GM12892 (cell line): ENCODE results near the gene TMEM30A.

Experiments
- DNase-seq: peaks from one replicate; pipeline ENCODE4 v3.0.0; 2011; ENCODE audit not compliant: insufficient read length
- FAIRE-seq: peaks from 2 replicates; lab custom pipeline; 2011; peaks lifted over from hg19 to GRCh38; lab: Jason Lieb, UNC
- POLR2A ChIP-seq: IDR thresholded peaks from 2 replicates; pipeline ENCODE4 v1.6.1; 2011; ENCODE audit warnings: low read depth, low read length, control low read depth
- POLR2AphosphoS5 ChIP-seq: IDR thresholded peaks from 2 replicates; pipeline ENCODE4 v1.6.1; 2011; ENCODE audit warnings: low read depth, low read length, control low read depth
- TAF1 ChIP-seq: IDR thresholded peaks from 2 replicates; pipeline ENCODE4 v1.6.1; 2011; ENCODE audit warnings: low read depth, mild to moderate bottlenecking, control low read depth, low read length, borderline replicate concordance

TMEM30A gene

DNA sequence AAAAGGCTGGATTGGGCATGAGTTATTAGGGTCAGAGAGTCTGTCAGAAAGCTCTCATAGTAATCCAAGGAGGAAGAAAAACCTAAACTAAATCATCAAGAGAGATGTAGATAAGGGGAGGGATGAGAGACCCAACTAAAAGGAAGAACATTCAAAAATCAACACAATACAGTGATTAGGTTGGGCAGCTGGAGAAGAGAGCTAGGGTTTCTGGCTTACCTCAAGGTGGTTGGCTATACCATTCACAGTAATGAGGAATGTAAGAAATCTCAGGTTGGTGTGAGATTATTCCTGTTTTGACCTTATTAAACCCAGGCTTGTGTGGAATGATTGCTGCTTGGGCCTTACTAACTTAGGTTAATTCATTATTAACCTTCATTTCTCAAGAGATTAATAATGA, 34.8 kb downstream of the TMEM30A start:
- DNase-seq (no peak), FAIRE-seq (no peak)
- TF ChIP-seq TAF1 (no peak), POLR2AphosphoS5 (no peak), POLR2A (no peak)

- FAIRE-seq (no peak), DNase-seq (no peak)
- no peak for TF ChIP-seq TAF1
- TF ChIP-seq POLR2AphosphoS5: no peak
These were observed 38.2 kb downstream of the TMEM30A start for GRCh38 chr6:75246386-75246785.

GRCh38 chr6:75244063-75244584, 40.5 kb downstream of the TMEM30A start:
- TF ChIP-seq POLR2A: no peak
- no peak for TF ChIP-seq TAF1
- no peak for TF ChIP-seq POLR2AphosphoS5
- DNase-seq (no peak), FAIRE-seq (peak; percentile 54)

- FAIRE-seq (peak; percentile 99), DNase-seq (peak; percentile 47)
- TF ChIP-seq POLR2A (peak; percentile 94), TAF1 (peak; percentile 84), POLR2AphosphoS5 (peak; percentile 95)
These were observed 41.1 kb downstream of the TMEM30A start, which contains the start of gene COX7A2 for GRCh38 chr6:75243333-75244062. Gene COX7A2 (minus strand): TSS chr6:75243801. CDS start chr6:75243734, 67 bp downstream.

- no peak for DNase-seq
- FAIRE-seq: no peak
- no peak for TF ChIP-seq TAF1
- TF ChIP-seq POLR2A: no peak
- TF ChIP-seq POLR2AphosphoS5: no peak
These were observed 48.0 kb downstream of the TMEM30A start for GRCh38 chr6:75236630-75237029.

DNA sequence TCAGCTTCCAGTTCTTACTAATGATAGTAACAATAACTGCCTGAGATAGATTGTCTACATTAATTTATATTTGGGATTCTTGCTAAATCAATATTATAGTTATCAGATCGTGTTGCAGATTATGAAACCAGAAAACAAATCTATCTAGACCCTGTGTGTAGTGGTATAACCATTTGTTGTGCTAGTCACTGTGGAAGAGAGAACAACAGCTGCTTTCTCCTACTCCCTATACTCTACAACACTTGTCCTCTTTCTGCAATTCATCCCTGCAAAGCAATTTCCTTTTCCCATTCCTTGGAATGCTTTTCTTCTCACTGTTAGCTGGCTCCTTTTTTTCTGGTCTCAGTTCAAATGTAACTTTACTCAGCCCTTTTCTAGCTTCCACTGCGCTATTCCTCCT, 49.3 kb downstream of the TMEM30A start:
- DNase-seq (no peak), FAIRE-seq (no peak)
- TF ChIP-seq POLR2AphosphoS5 (no peak), TAF1 (no peak), POLR2A (no peak)

- FAIRE-seq (no peak), DNase-seq (no peak)
- no peak for TF ChIP-seq POLR2AphosphoS5
- no peak for TF ChIP-seq POLR2A
- TF ChIP-seq TAF1: no peak
These were observed 50.3 kb downstream of the TMEM30A start for GRCh38 chr6:75234126-75234865.

- TF ChIP-seq POLR2A (no peak), POLR2AphosphoS5 (no peak), TAF1 (no peak)
These were observed 51.4 kb downstream of the TMEM30A start for GRCh38 chr6:75233092-75233615.

DNA sequence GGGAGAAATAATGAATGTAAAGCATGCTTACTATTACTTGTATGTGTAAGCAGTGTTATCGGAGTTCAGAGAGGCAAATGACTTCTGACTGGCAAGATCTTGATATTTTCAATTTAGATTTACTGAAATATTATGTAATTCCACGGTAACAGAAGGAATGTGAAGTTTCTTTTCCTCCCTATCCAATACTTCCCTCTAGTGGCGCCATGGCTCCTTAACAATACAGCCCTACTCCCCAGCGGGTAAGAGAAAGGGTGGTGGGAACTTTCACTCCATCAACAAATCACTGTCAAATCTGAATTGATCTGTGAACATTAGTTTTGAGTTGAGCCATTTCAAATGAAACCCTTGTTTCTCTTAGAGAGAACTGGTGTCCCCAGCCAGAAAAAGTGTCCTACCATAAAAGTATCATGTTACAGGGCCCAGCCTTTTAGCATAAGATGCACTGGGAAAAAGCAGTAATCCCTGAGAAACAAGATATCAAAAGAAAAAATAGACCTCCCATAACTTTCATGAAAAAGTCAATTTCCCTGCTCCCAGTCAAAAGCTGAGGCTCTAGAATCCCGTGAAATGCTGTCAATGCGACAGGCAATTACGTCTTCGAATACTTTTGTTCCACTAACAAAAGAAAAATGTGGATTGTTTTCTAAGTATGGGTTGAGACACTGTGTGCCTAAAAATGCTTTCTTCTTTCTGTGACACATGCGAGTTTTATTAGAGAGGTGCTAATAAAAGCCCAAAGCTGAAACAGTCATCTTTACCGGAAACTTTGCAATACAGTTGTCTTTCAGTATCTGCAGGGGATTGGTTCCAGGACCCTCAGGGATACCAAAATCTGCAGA, 53.9 kb downstream of the TMEM30A start:
- DNase-seq (no peak), FAIRE-seq (no peak)
- TF ChIP-seq POLR2AphosphoS5 (no peak), POLR2A (no peak), TAF1 (no peak)

More at GRCh38 chr6:75233092-75233615, 51.4 kb downstream of the TMEM30A start:
- DNase-seq (no peak), FAIRE-seq (no peak)

DNA sequence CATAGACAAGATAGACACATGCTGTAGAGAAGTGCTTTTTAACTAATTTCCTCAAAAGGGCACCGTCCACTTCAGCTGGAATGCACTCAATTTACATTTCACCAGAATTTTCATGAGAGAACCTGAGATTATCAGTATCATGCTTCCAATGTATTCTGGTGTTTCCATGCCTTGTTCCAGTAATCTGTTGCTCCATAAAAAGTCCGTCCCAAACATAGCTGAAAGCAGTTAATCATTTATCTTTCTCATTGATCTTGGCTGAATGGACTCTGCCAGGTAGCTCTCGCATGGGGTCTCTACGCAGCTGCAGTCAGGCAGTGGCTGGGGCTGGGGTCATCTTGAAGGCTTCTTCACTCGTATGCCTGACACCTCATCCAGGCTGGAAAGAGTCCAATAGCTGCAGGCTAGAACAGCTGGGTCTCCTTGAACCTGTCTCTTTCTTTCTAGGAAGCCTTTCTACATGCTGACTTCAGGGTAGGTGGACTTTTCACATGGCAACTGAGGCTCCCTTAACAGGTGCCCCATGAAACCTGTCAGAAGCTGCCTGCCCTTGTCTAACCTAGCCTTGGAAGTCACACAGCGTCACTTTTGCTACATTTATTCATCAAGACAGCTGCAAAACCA, 60.2 kb downstream of the TMEM30A start:
- no peak for DNase-seq
- FAIRE-seq: no peak
- TF ChIP-seq TAF1 (no peak), POLR2A (no peak), POLR2AphosphoS5 (no peak)

DNA sequence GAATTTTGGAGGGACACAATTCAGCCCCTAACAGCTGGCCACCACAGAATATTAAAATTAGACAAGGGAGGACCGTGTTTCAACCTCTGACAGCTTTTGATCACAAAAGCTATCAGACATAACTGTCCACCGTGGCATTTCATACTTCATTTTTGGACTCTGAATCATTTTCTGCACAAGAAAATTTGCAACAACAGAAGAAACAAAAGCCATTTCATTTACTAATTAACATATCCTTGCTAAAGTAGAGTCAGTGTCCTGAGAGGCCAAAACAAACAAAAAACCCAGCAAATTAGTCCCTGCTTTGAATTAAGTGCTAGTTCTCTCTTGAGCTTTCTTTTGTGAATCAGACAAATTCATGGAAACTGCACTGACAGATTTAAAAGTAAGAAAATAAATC, 61.2 kb downstream of the TMEM30A start:
- FAIRE-seq (no peak), DNase-seq (no peak)
- TF ChIP-seq POLR2A (no peak), POLR2AphosphoS5 (no peak), TAF1 (no peak)

DNA sequence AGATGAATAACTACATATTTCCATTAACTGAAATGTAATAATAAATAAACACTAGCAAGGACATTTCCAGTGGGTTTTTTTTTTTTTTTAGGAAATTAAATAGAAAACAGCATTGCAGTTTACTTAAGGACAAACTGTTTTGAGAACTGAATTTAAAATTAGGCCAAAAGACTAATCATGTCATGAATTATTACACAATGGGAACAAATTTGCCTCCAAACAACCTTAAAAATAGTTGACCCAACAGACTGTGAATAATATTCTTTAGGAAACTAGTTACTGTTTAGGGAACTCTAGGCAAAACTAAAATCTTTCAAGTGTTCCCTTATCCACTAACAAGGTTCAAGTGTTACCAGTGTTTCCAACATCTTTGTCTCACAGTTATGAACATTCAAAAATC, 62.3 kb downstream of the TMEM30A start:
- TF ChIP-seq POLR2A (no peak), POLR2AphosphoS5 (no peak), TAF1 (no peak)
- FAIRE-seq (no peak), DNase-seq (no peak)
